Psoas muscle (tissue), 8 donors: ENCODE results near the gene TENT4A. TPM values are rescaled to one million over a fixed set of nuclear protein-coding genes. Genes with fewer than 3 reads are reported as not detected.

Experiments
- ATAC-seq, 4 donors: fragments of 200-7000 bp; cut with Tn5 transposase; one replicate each; pipeline ENCODE4 v1.9.1; 2020; ENCODE audit warnings: moderate library complexity in 3 of 4, mild to moderate bottlenecking in 2 of 4
- DNase-seq, 2 donors: peaks; one replicate each; pipeline ENCODE4 v3.0.0-alpha.2; 2020
- H3K27ac ChIP-seq: fragments of 200-600 bp; one replicate; pipeline ENCODE4 v1.8.0; 2022
- H3K27me3 ChIP-seq, 3 donors: fragments of 200-600 bp in 1 of 3; one replicate each; pipeline versions ENCODE4 v1.6.1 to v1.8.0; 2013 to 2022; ENCODE audit warnings: low read length in 2 of 3, mild to moderate bottlenecking in 2 of 3, moderate library complexity in 1 of 3; ENCODE audit not compliant: insufficient read depth in 3 of 3
- H3K36me3 ChIP-seq, 2 donors: fragments of 200-600 bp in 1 of 2; one replicate each; pipeline versions ENCODE4 v1.6.1 to v1.8.0; 2013 to 2022; ENCODE audit warnings: low read depth in 1 of 2, mild to moderate bottlenecking in 1 of 2, moderate library complexity in 1 of 2; ENCODE audit not compliant: insufficient read depth in 1 of 2
- H3K4me1 ChIP-seq: fragments of 200-600 bp; one replicate; pipeline ENCODE4 v1.8.0; 2022
- H3K4me3 ChIP-seq: fragments of 200-600 bp; one replicate; pipeline ENCODE4 v1.8.0; 2022; ENCODE audit warnings: mild to moderate bottlenecking
- H3K9me3 ChIP-seq: fragments of 200-600 bp; one replicate; pipeline ENCODE4 v1.8.0; 2022
- CTCF ChIP-seq: fragments of 200-600 bp; IDR thresholded peaks from one replicate; pipeline ENCODE4 v1.8.0; 2022; ENCODE audit warnings: antibody characterized with exemption
- WGBS, 3 donors: extraction: QIAGEN DNeasy Blood & Tissue Kit; methylation state at CpG; one replicate each; pipeline versions ENCODE4 v1.1.6 to v1.1.7; 2013; 5-methylcytosine and 5-hydroxymethylcytosine counted together
- intact Hi-C, 2 donors: fragments of 100-400 bp; cut with DNase I; formaldehyde crosslinking; loops; one replicate each; pipeline versions ENCODE4 v1.11.0 to v1.14.2; 2022
- polyA plus RNA-seq, 3 donors: library from polyadenylated mRNA; stranded (reverse); fragments of 200-250 nt; gene quantifications; one replicate each; pipeline ENCODE4 v1.2.3, GENCODE V29; 2013
- total RNA-seq, 4 donors: library from RNA; stranded (reverse); fragmentation: NEBNext Ultra II Directional in 2 of 4; extraction: Animal tissue kit (Norgen Biotek cat#: 25700) in 2 of 4; gene quantifications; one replicate each; pipeline versions ENCODE4 v1.2.1 to v1.2.4, GENCODE V29; 2021 to 2023
- donor health status: healthy with polysubstance abuse.
- donor health status: DM: no; HTN: no; CAD: no; lungs with moderate emphysema.
- donor health status: Bipolar disorder and iron deficiency.
- donor health status: healthy.
- donor health status: DM: yes; HTN: yes; CAD: no.
- donor health status: DM: no; HTN: no; CAD: no.
- donor health status: DM: no; HTN: no; CAD: no.
- donor health status: DM: yes; HTN: yes; CAD: no.

Gene TENT4A
- total and polyA plus RNA-seq, 7 donors, result 5.0 to 19.2 (median 12.7) TPM

DNA sequence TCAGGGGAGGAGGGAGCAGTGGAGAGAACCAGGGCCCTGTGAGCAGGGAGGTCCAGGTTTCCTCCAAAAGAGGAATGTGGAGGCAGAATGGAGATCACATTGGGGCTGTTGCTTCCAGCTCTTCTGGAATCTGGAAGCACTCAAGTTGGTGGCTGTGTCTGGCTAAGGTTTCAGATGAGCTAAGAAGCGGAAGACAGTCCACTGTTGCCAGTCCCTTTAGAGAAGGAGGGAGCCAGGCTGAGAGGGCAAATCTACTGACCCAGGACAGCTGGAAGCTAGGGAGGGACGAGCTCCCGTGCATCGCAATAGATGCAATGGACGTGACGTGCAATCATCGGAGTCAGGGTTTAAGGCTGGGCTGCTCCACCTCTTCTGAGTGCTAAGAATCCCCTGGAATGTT lies 71.2 kb downstream of the TENT4A start:
- TF ChIP-seq CTCF, result no peak
- DNase-seq (no peak), ATAC-seq (peak in 1 of 4 donors; percentile 43)
- no peaks in the 10 kb centered on the region for H3K27me3 ChIP-seq
- no peak overlapping the region for H3K27ac ChIP-seq
- no peaks in the 10 kb centered on the region for H3K4me1 ChIP-seq
- H3K4me3 ChIP-seq, result no peak overlapping the region
- WGBS, 3 donors, result 46 to 84% (median 66%) methylated on average over 7 of the region's 7 CpGs
- intact Hi-C loops, result no loop called here
- no peaks in the 10 kb centered on the region for H3K36me3 ChIP-seq
- H3K9me3 ChIP-seq, result no peaks in the 10 kb centered on the region

DNA sequence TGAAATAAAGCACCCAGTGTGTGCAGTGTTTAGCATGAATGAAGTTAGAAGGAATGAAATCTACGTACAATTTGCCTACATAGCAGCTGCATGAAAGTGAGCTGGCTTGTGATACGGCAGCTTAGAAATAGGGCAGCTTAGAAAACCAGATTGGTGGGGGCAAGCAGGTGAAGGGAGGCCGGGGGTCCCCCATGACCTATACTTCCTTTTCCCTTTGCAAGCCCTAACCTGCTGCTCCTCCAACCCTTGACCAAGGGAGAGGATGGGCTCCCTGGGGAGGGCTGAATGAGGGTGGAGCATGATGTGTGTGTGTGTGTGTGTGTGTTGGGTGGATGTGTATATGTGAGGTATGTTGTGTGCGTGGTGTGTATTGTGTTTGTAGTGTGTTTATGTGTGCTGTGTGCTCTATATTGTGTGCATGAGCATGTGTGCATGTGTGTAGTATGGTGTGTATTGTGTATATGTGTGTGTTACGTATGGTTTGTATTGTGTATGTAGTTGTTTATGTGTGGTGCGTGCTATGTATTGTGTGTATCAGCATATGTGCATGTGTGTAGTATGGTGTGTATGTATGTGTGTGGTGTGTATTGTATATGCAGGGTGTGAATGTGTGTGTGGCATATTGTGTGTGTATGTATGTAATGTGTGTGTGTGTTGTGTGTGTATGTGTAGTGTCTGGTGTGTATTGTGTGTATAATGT lies 72.1 kb downstream of the TENT4A start:
- H3K36me3 ChIP-seq, result no peaks in the 10 kb centered on the region
- DNase-seq, result no peak
- no peaks in the 10 kb centered on the region for H3K4me1 ChIP-seq
- H3K9me3 ChIP-seq, result no peaks in the 10 kb centered on the region
- no peak for TF ChIP-seq CTCF
- intact Hi-C loops, result no loop called here
- H3K27me3 ChIP-seq, result no peaks in the 10 kb centered on the region
- H3K27ac ChIP-seq, result no peak overlapping the region
- WGBS, 3 donors, result 82 to 90% (median 89%) methylated on average over 6 of the region's 6 CpGs
- no peak overlapping the region for H3K4me3 ChIP-seq
- no peak for ATAC-seq

DNA sequence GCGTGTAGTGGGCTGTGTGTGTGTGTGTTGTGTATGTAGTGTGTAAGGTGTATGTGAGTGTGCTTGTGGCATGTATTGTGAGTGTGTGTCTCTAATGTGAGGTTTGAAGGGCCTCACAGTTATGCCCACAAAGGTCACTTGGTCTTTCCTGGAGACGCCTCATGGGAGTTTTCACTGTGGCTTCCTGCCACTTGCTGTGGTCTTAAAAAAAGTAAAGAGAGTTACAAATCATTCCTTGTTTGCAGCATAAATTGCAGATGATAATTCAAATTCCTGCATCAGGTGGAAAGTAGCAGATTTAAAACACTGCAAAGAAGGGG lies 72.6 kb downstream of the TENT4A start:
- H3K4me3 ChIP-seq, result no peak overlapping the region
- H3K9me3 ChIP-seq, result no peaks in the 10 kb centered on the region
- DNase-seq, result no peak
- no peak for ATAC-seq
- no peaks in the 10 kb centered on the region for H3K4me1 ChIP-seq
- H3K36me3 ChIP-seq, result no peaks in the 10 kb centered on the region
- H3K27ac ChIP-seq, result no peak overlapping the region
- WGBS, 3 donors, result 87 to 94% (median 92%) methylated on average over 2 of the region's 2 CpGs
- H3K27me3 ChIP-seq, result no peaks in the 10 kb centered on the region
- intact Hi-C loops, result no loop called here
- TF ChIP-seq CTCF, result no peak

DNA sequence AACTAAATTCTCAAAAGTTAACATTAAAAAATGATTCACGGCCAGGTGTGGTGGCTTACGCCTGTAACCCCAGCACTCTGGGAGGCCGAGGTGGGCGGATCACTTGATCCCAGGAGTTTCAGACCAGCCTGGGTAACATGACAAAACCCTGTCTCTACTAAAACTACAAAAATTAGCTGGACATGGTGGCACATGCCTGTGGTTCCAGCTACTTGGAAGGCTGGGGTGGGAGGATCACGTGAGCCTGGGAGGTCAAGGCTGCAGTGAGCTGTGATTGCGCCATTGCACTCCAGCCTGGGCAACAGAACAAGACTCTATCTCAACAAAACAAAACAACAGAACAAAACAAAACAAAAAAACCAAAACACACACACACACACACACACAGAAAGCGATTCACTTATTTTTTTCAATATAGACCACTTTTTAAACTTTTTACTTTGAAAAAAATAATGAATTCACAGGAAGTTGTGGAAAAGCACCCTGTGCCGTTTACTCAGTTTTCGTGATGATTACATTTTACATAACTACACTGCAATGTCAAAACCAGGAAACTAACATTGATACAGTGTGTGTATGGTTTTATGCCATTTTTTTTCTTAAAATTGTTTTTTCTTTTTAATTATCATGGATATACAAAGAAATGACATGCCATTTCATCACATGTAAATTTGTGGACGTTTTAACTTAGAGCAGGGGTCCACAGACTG lies 73.7 kb downstream of the TENT4A start:
- intact Hi-C loops, result no loop called here
- Histone ChIP-seq H3K4me3 (no peak overlapping the region), H3K9me3 (no peaks in the 10 kb centered on the region), H3K27ac (no peak overlapping the region), H3K36me3 (no peaks in the 10 kb centered on the region), H3K27me3 (peaks cover 0 to 1% (median 0%) of the 10 kb centered on the region in 3 donors), H3K4me1 (no peaks in the 10 kb centered on the region)
- 81 to 87% (median 87%) methylated on average over 10 of the region's 10 CpGs for WGBS, 3 donors
- ATAC-seq, result no peak
- TF ChIP-seq CTCF, result no peak
- no peak for DNase-seq
